IMR-90 (cell line): ENCODE results near the gene KRTAP13-4.

Experiments used
- BHLHE40 ChIP-seq: fragments of 150-350 bp; IDR thresholded peaks from 2 replicates; pipeline ENCODE4 v1.6.1; 2016; ENCODE audit warnings: mild to moderate bottlenecking, low read depth, low read length
- CEBPB ChIP-seq: IDR thresholded peaks from 2 replicates; pipeline ENCODE4 v1.6.1; 2012; ENCODE audit warnings: low read depth, low read length, improper control_type of control experiment
- CTCF ChIP-seq: conservative IDR thresholded peaks from 2 replicates; pipeline ENCODE4 v1.5.1; 2012; ENCODE audit warnings: mild to moderate bottlenecking, low read depth, low read length, improper control_type of control experiment
- ELK1 ChIP-seq: fragments of 150-350 bp; IDR thresholded peaks from 2 replicates; pipeline ENCODE4 v1.6.1; 2016; ENCODE audit warnings: low read depth, mild to moderate bottlenecking, low read length, moderate library complexity, borderline replicate concordance
- MAZ ChIP-seq: IDR thresholded peaks from 2 replicates; pipeline ENCODE4 v1.6.1; 2012; ENCODE audit warnings: low read depth, mild to moderate bottlenecking, low read length, improper control_type of control experiment, moderate library complexity, borderline replicate concordance
- MXI1 ChIP-seq: IDR thresholded peaks from 2 replicates; pipeline ENCODE4 v1.6.1; 2012; ENCODE audit warnings: low read depth, mild to moderate bottlenecking, low read length, moderate library complexity, borderline replicate concordance
- NFE2L2 ChIP-seq: fragments of 150-350 bp; IDR thresholded peaks from 2 replicates; pipeline ENCODE4 v1.6.1; 2016; ENCODE audit warnings: low read depth, mild to moderate bottlenecking, low read length
- POLR2A ChIP-seq: IDR thresholded peaks from 2 replicates; pipeline ENCODE4 v1.6.1; 2012; ENCODE audit warnings: mild to moderate bottlenecking, low read depth, low read length
- RAD21 ChIP-seq: IDR thresholded peaks from 2 replicates; pipeline ENCODE4 v1.6.1; 2012; ENCODE audit warnings: low read length, improper control_type of control experiment

GRCh38 chr21:30463713-30464112 is 33.7 kb downstream of the KRTAP13-4 start:
- TF ChIP-seq NFE2L2: no peak
- TF ChIP-seq POLR2A: no peak
- TF ChIP-seq CTCF: 0 out of 2 replicates have a peak, but pooled peaks have one; percentile 4
- no peak for TF ChIP-seq MXI1
- no peak for TF ChIP-seq CEBPB
- TF ChIP-seq RAD21: no peak
- TF ChIP-seq MAZ: no peak
- TF ChIP-seq ELK1: no peak
- TF ChIP-seq BHLHE40: no peak
